ENCODE data around the gene CNPY3. TPM values are rescaled to one million over a fixed set of nuclear protein-coding genes. Genes with fewer than 3 reads are reported as not detected.

The CNPY3 gene
- total and polyA plus RNA-seq, 2 of the 13 experiments (the other 11 are each of a cell fraction or from before 2014, with no cell fraction given) = 42.3 to 60.2 TPM

DNA sequence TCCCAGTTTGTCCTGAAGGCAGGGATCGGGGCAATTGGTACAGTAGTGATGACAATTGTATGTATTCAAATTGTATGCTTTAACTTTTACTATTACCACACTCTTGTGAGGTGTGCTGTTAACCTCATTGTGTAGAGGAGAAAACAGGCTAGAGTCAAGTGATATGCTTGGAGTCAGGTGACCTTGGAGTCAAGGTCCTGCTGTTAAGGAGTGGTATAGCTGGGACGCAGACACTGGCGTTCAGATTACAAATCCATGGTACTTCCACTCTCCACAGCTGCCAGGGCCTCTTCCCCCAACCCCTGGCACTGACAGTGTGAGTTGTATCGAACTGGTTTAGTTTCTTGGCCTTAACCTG is 10.5 kb downstream of the CNPY3 start (continued):
- TF ChIP-seq SNAPC4 (CRISPR knock-in tag; IDR thresholded peaks at IDR 0.05) = peak; percentile 68; the same call in 1 of the 2 replicates
- peak; percentile 16; the same call in 1 of the 2 replicates for TF ChIP-seq SP4 (CRISPR knock-in tag; IDR thresholded peaks at IDR 0.05)
- TF ChIP-seq ZNF317 (CRISPR knock-in tag; IDR thresholded peaks at IDR 0.05) = 0 out of 2 replicates have a peak, but pooled peaks have one; percentile 7
- TF ChIP-seq KAT8 (CRISPR knock-in tag; IDR thresholded peaks at IDR 0.05) = no peak
- TF ChIP-seq, protein P1, sequence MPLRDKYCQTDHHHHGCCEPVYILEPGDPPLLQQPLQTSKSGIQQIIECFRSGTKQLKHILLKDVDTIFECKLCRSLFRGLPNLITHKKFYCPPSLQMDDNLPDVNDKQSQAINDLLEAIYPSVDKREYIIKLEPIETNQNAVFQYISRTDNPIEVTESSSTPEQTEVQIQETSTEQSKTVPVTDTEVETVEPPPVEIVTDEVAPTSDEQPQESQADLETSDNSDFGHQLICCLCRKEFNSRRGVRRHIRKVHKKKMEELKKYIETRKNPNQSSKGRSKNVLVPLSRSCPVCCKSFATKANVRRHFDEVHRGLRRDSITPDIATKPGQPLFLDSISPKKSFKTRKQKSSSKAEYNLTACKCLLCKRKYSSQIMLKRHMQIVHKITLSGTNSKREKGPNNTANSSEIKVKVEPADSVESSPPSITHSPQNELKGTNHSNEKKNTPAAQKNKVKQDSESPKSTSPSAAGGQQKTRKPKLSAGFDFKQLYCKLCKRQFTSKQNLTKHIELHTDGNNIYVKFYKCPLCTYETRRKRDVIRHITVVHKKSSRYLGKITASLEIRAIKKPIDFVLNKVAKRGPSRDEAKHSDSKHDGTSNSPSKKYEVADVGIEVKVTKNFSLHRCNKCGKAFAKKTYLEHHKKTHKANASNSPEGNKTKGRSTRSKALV (CRISPR knock-in tag; IDR thresholded peaks at IDR 0.05) = 0 out of 2 replicates have a peak, but pooled peaks have one; percentile 9

DNA sequence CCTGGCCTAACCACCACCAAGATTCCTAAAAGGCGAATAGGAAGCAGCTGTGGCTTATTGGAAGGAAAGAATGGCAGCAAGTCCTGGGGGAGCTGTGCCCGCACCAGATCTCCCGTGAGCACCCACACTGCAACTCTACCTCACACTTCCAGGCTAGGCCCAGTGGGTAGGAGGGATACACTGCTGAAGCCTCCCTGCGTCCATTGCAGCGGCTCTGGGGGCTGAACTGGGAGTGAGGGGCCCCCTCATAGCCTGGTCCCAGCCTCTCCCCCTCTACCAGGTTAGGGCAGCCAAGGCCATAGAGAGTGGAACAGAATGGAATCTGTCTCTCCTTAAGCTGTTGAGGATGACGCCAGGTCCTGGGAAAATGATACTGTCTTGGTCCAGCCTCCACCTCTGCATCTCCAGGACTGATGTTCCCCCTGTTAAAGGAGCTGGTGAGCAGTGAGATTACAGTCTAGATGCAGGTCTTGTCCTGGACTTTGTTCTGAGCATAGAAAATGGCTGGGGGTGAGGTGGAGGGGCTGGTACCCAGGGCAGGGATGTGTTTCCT is 11.3 kb downstream of the CNPY3 start:
- ChIA-PET CTCF (ENCODE audit: low intra/inter-chr PET ratio, low total read pairs) (no interaction called here), POLR2A (interaction anchor here (0.6 to 5.0 kb wide), 7 partner anchors 11 to 1348 kb away, joined by 3 to 56 read pairs (median 4); partner anchors contain the start of genes CNPY3, GNMT, KLHDC3 and PEX6)
- Histone ChIP-seq H3K9ac (ENCODE audit: insufficient read depth, low read depth, low read length) (no peak overlapping the region), H3K27me3 (ENCODE audit: control insufficient read depth in 1 of 2, insufficient read depth in 2 of 2, low read length in 2 of 2) (no peaks in the 10 kb centered on the region), H3K79me2 (ENCODE audit: insufficient read depth, low read length) (no peaks in the 10 kb centered on the region), H3K27ac (ENCODE audit: extremely low read length, insufficient read depth, low read length) (peak overlapping the region; percentile 81), H3K4me2 (ENCODE audit: low read depth, low read length) (no peak overlapping the region), H3K4me3 (replicated peaks in 1 of 3; ENCODE audit: insufficient read depth in 1 of 3, low read depth in 2 of 3, low read length in 3 of 3) (no peak overlapping the region), H3K9me3 (ENCODE audit: low read length) (no peaks in the 10 kb centered on the region), H3K4me1 (ENCODE audit: insufficient read depth, low read length) (peaks cover 64% of the 10 kb centered on the region), H4K20me1 (ENCODE audit: insufficient read depth, low read length) (no peaks in the 10 kb centered on the region), H2AFZ (ENCODE audit: low read length) (no peak overlapping the region), H3K36me3 (replicated peaks in 1 of 2; ENCODE audit: control insufficient read depth in 1 of 2, insufficient read depth in 2 of 2, low read length in 2 of 2) (peaks cover 8 to 27% of the 10 kb centered on the region in 2 experiments)
- FAIRE-seq = no peak
- WGBS (ENCODE audit: low lambda C conversion rate) = 97% methylated on average over 6 of the region's 6 CpGs
- in situ Hi-C loops (cut with HindIII; ENCODE audit: extremely low pct_ligation_motif_present, low pct_unique_long_range_greater_than_20kb) (no loop called here), intact Hi-C loops (cut with micrococcal nuclease; ENCODE audit: unreplicated experiment) (no loop called here)
- no peak for ATAC-seq
- no peak for DNase-seq (ENCODE audit: low spot score)
- BruUV-seq (replicated peaks) = no TSS peak
- TF ChIP-seq MXD1 (CRISPR knock-in tag; IDR thresholded peaks at IDR 0.05) (0 out of 2 replicates have a peak, but pooled peaks have one; percentile 36), TCF12 (IDR thresholded peaks at IDR 0.05) (no peak), TCF12 (CRISPR knock-in tag; IDR thresholded peaks at IDR 0.05) (0 out of 2 replicates have a peak, but pooled peaks have one; percentile 35), ZNF687 (CRISPR knock-in tag; IDR thresholded peaks at IDR 0.05) (0 out of 2 replicates have a peak, but pooled peaks have one; percentile 23)
